GM12878 (cell line): ENCODE measurements around the gene ENPP1. TPM values are rescaled to one million over a fixed set of nuclear protein-coding genes. Genes with fewer than 3 reads are reported as not detected.

Experiments used
- ATAC-seq: fragments of 200-7000 bp; cut with Tn5 transposase; 3 replicates; pipeline ENCODE4 v1.9.1; 2020; ENCODE audit warnings: mild to moderate bottlenecking, moderate library complexity
- BruUV-seq: library from RNA; stranded (reverse); fragments of 400-500 nt; replicated peaks from 2 replicates; lab custom pipeline; 2021; lab: Mats Ljungman, UMichigan
- CTCF ChIA-PET: fragments of 300-600 bp; sonication (Branson Sonifier 250); formaldehyde crosslinking; extraction: SDS; loops from one replicate; lab custom pipeline; 2021; ENCODE audit warnings: inconsistent platforms; lab: Yijun Ruan, JAX
- POLR2A ChIA-PET: fragments of 350-600 bp; formaldehyde crosslinking; extraction: SDS; loops from one replicate; lab custom pipeline; 2021; ENCODE audit warnings: inconsistent platforms; lab: Charles Lee
- RAD21 ChIA-PET: fragments of 300-600 bp; sonication (Branson Sonifier 250); formaldehyde crosslinking; loops from one replicate; lab custom pipeline; 2023; ENCODE audit warnings: antibody characterized with exemption; ENCODE audit not compliant: unreplicated experiment; lab: Charles Lee
- SMC1A ChIA-PET: fragments of 300-600 bp; sonication (Branson Sonifier 250); formaldehyde crosslinking; loops from one replicate; lab custom pipeline; 2023; ENCODE audit not compliant: unreplicated experiment, uncharacterized antibody; lab: Charles Lee
- DNase-seq: peaks from one replicate; pipeline ENCODE4 v3.0.0-alpha.2; 2011; ENCODE audit warnings: low read depth, low spot score
- FAIRE-seq: peaks from 3 replicates; lab custom pipeline; 2011; peaks lifted over from hg19 to GRCh38; lab: Jason Lieb, UNC
- H2AFZ ChIP-seq: 2 replicates; pipeline ENCODE4 v1.6.0; 2011; ENCODE audit warnings: low read depth, low read length, control low read depth; ENCODE audit not compliant: control insufficient read depth
- H3K27ac ChIP-seq: 2 replicates; pipeline ENCODE4 v1.5.1; 2011; ENCODE audit warnings: control low read depth; ENCODE audit not compliant: control insufficient read depth, insufficient read depth
- H3K27me3 ChIP-seq, 2 experiments: replicated peaks in 1 of 2; 2 replicates each; pipeline versions ENCODE4 v1.6.0 to v1.6.1; 2011; ENCODE audit warnings: low read length in 1 of 2; ENCODE audit not compliant: control insufficient read depth in 2 of 2, insufficient read depth in 2 of 2
- H3K36me3 ChIP-seq, 2 experiments: 2 replicates each; pipeline ENCODE4 v1.5.1; 2011; ENCODE audit warnings: low read length in 1 of 2; ENCODE audit not compliant: control insufficient read depth in 2 of 2, insufficient read depth in 2 of 2
- H3K4me1 ChIP-seq: 2 replicates; pipeline ENCODE4 v1.6.1; 2011; ENCODE audit warnings: mild to moderate bottlenecking, low read length, moderate library complexity, mixed read lengths; ENCODE audit not compliant: control insufficient read depth, insufficient read depth
- H3K4me2 ChIP-seq: 2 replicates; pipeline ENCODE4 v1.6.0; 2011; ENCODE audit warnings: control low read depth; ENCODE audit not compliant: control insufficient read depth, insufficient read depth
- H3K4me3 ChIP-seq: fragments of 200-600 bp; sonication (generic); 2 replicates; pipeline ENCODE4 v1.5.1; 2016
- H3K79me2 ChIP-seq: 2 replicates; pipeline ENCODE4 v1.6.0; 2011; ENCODE audit warnings: low read length; ENCODE audit not compliant: control insufficient read depth, insufficient read depth
- H3K9ac ChIP-seq: 2 replicates; pipeline ENCODE4 v1.8.0; 2011; ENCODE audit warnings: low read length, control low read depth, mixed read lengths; ENCODE audit not compliant: control insufficient read depth, insufficient read depth
- H3K9me3 ChIP-seq: replicated peaks from 3 replicates; pipeline ENCODE4 v1.5.1; 2011; ENCODE audit warnings: mild to moderate bottlenecking, low read length; ENCODE audit not compliant: control insufficient read depth, insufficient read depth
- H4K20me1 ChIP-seq: 2 replicates; pipeline ENCODE4 v1.6.0; 2011; ENCODE audit not compliant: control insufficient read depth, insufficient read depth
- CHD2 ChIP-seq: IDR thresholded peaks from 2 replicates; pipeline ENCODE4 v1.6.1; 2011; ENCODE audit warnings: low read depth, low read length, improper control_type of control experiment, borderline replicate concordance
- CHD4 ChIP-seq: fragments of 200-600 bp; sonication (generic); IDR thresholded peaks from 2 replicates; pipeline ENCODE4 v1.6.1; 2016; ENCODE audit warnings: mild to moderate bottlenecking
- ESRRA ChIP-seq: IDR thresholded peaks from 2 replicates; pipeline ENCODE4 v1.6.1; 2012; ENCODE audit warnings: mild to moderate bottlenecking, low read length, improper control_type of control experiment
- FOXM1 ChIP-seq: IDR thresholded peaks from 2 replicates; pipeline ENCODE4 v1.6.1; 2012; ENCODE audit warnings: low read depth, mild to moderate bottlenecking, inconsistent platforms, low read length, moderate library complexity
- HDAC6 ChIP-seq: fragments of 200-600 bp; sonication (generic); IDR thresholded peaks from one replicate; pipeline ENCODE4 v1.8.0; 2017; ENCODE audit warnings: antibody characterized with exemption; ENCODE audit not compliant: unreplicated experiment
- IKZF1 ChIP-seq: fragments of 450-650 bp; conservative IDR thresholded peaks from 2 replicates; pipeline ENCODE4 v1.6.1; 2017; ENCODE audit warnings: antibody characterized with exemption, mild to moderate bottlenecking
- KDM1A ChIP-seq: fragments of 200-600 bp; sonication (generic); IDR thresholded peaks from 2 replicates; pipeline ENCODE4 v1.6.1; 2016; ENCODE audit warnings: borderline replicate concordance
- LARP7 ChIP-seq: fragments of 450-650 bp; IDR thresholded peaks from 2 replicates; pipeline ENCODE4 v1.6.1; 2017; ENCODE audit warnings: mild to moderate bottlenecking
- MXI1 ChIP-seq: fragments of 150-350 bp; IDR thresholded peaks from 2 replicates; pipeline ENCODE4 v1.6.1; 2011; ENCODE audit warnings: low read depth, mild to moderate bottlenecking, inconsistent platforms, low read length, improper control_type of control experiment
- MYC ChIP-seq: IDR thresholded peaks from 2 replicates; pipeline ENCODE4 v1.6.1; 2011; ENCODE audit warnings: mild to moderate bottlenecking, low read length, moderate library complexity, inconsistent platforms; ENCODE audit not compliant: insufficient read depth, insufficient replicate concordance, insufficient read length, severe bottlenecking
- PAX8 ChIP-seq: fragments of 450-650 bp; IDR thresholded peaks from 2 replicates; pipeline ENCODE4 v1.6.1; 2017; ENCODE audit warnings: mild to moderate bottlenecking, moderate library complexity
- POLR2A ChIP-seq: IDR thresholded peaks from 2 replicates; pipeline ENCODE4 v1.6.1; 2011; ENCODE audit warnings: low read depth, mild to moderate bottlenecking, low read length
- SRF ChIP-seq, 2 experiments: IDR thresholded peaks; 2 replicates each; pipeline ENCODE4 v1.6.1; 2011; ENCODE audit warnings: low read depth in 2 of 2, low read length in 2 of 2, mild to moderate bottlenecking in 1 of 2, moderate library complexity in 1 of 2
- TBL1XR1 ChIP-seq: IDR thresholded peaks from 2 replicates; pipeline ENCODE4 v1.6.1; 2012; ENCODE audit warnings: low read depth, low read length, improper control_type of control experiment
- ZNF24 ChIP-seq: fragments of 450-650 bp; IDR thresholded peaks from 2 replicates; pipeline ENCODE4 v1.6.1; 2017; ENCODE audit warnings: antibody characterized with exemption, mild to moderate bottlenecking
- ZNF687 ChIP-seq: fragments of 450-650 bp; IDR thresholded peaks from 2 replicates; pipeline ENCODE4 v1.6.1; 2017; ENCODE audit warnings: mild to moderate bottlenecking, moderate library complexity
- ZSCAN29 ChIP-seq: fragments of 450-650 bp; IDR thresholded peaks from 2 replicates; pipeline ENCODE4 v1.6.1; 2017; ENCODE audit warnings: mild to moderate bottlenecking, moderate library complexity
- WGBS: methylation state at CpG from one replicate; pipeline ENCODE4 v1.1.6; 2016; ENCODE audit warnings: low lambda C conversion rate; ENCODE audit not compliant: insufficient replicate concordance, insufficient coverage; ENCODE audit errors: missing lambda C conversion rate; 5-methylcytosine and 5-hydroxymethylcytosine counted together
- in situ Hi-C: fragments of 300-500 bp; cut with MboI; formaldehyde crosslinking; loops from 9 replicates; pipeline ENCODE4 v1.14.3; 2018; ENCODE audit warnings: mixed read lengths
- intact Hi-C: fragments of 100-400 bp; cut with micrococcal nuclease; formaldehyde crosslinking; loops from one replicate; pipeline ENCODE4 v1.14.2; 2022; ENCODE audit not compliant: unreplicated experiment
- polyA plus RNA-seq, 11 experiments: library from polyadenylated mRNA; depleted of rRNA in 4 of 11; unstranded in 6 of 11; stranded (reverse) in 5 of 11; fragments of >200 nt; fragmentation: Nextera tagmentation in 4 of 11; fragmentation: Illumina TruSeq in 1 of 11; extraction: Ambion mirVana in 4 of 11; extraction: Trizol in 1 of 11; gene quantifications; 1 replicate in 1 of 11; 2 replicates in 10 of 11; pipeline versions ENCODE4 v1.2.1 to v1.2.3, GENCODE V29; 2011 to 2016; ENCODE audit warnings: inconsistent platforms in 2 of 11, missing spikeins in 2 of 11, low read depth in 1 of 11
- total RNA-seq, 4 experiments: library from RNA; depleted of rRNA in 3 of 4; stranded (reverse); fragments of >200 nt in 3 of 4; fragmentation: Illumina TruSeq in 1 of 4; extraction: Trizol in 1 of 4; gene quantifications; 2 replicates each; pipeline versions ENCODE4 v1.2.1 to v1.2.3, GENCODE V29; 2013 to 2021

The ENPP1 gene
- total and polyA plus RNA-seq, 10 of the 15 experiments (the other 5 are each of a cell fraction or from before 2014, with no cell fraction given), result 0.03 to 0.05 TPM; not detected in 8

GRCh38 chr6:131911951-131912350, 104.1 kb downstream of the ENPP1 start:
- SMC1A ChIA-PET, result interaction anchor here (0.8 kb wide), 1 partner anchor 217 kb away, joined by 4 read pairs; no protein-coding TSS in a partner anchor
- ATAC-seq (no peak), DNase-seq (no peak), FAIRE-seq (no peak)
- no peaks in the 10 kb centered on the region for H3K27me3 ChIP-seq
- RAD21 ChIA-PET, result no interaction called here
- no peak overlapping the region for H2AFZ ChIP-seq
- POLR2A ChIA-PET, result no interaction called here
- intact Hi-C loops (loop anchor here (10.0 kb wide), 1 partner anchor 573 kb away; no protein-coding TSS in a partner anchor), in situ Hi-C loops (loop anchor here (10.0 kb wide), 1 partner anchor 217 kb away; no protein-coding TSS in a partner anchor)
- H3K79me2 ChIP-seq, result no peaks in the 10 kb centered on the region
- no peak overlapping the region for H3K4me3 ChIP-seq
- no peaks in the 10 kb centered on the region; the same call in 2 of the 3 replicates for H3K9me3 ChIP-seq
- CTCF ChIA-PET, result interaction anchor here (4.2 kb wide), 1 partner anchor 217 kb away, joined by 41 read pairs; no protein-coding TSS in a partner anchor
- BruUV-seq, result no TSS peak
- H3K4me2 ChIP-seq, result no peak overlapping the region
- no peak overlapping the region for H3K27ac ChIP-seq
- H4K20me1 ChIP-seq, result no peaks in the 10 kb centered on the region
- no peaks in the 10 kb centered on the region for H3K4me1 ChIP-seq
- WGBS, result 11% methylated on average over 3 of the region's 3 CpGs
- no peaks in the 10 kb centered on the region for H3K36me3 ChIP-seq
- TF ChIP-seq FOXM1 (no peak), ESRRA (no peak), ZSCAN29 (no peak), ZNF687 (no peak), TBL1XR1 (no peak), KDM1A (no peak), MYC (no peak), CHD4 (no peak), PAX8 (no peak), CHD2 (no peak), ZNF24 (no peak), SRF (IDR thresholded peaks at IDR 0.05; ENCODE audit: low read depth in 2 of 2, low read length in 2 of 2) (no peak), LARP7 (no peak), HDAC6 (no peak), POLR2A (no peak), MXI1 (no peak), IKZF1 (no peak)
- H3K9ac ChIP-seq, result no peak overlapping the region
